GM18526 (cell line): ENCODE data around the gene DENND4B.
A peak's percentile ranks its signal among the peaks of the same experiment; 100 is the strongest.

Experiments
- POLR2A ChIP-seq: IDR thresholded peaks from 3 replicates; pipeline ENCODE4 v1.6.1; 2011; ENCODE audit not compliant: insufficient read length; ENCODE audit errors: extremely low read depth

The DENND4B gene

GRCh38 chr1:153957744-153958110 is 11.2 kb upstream of the DENND4B start:
- peak; percentile 45 for TF ChIP-seq POLR2A

DNA sequence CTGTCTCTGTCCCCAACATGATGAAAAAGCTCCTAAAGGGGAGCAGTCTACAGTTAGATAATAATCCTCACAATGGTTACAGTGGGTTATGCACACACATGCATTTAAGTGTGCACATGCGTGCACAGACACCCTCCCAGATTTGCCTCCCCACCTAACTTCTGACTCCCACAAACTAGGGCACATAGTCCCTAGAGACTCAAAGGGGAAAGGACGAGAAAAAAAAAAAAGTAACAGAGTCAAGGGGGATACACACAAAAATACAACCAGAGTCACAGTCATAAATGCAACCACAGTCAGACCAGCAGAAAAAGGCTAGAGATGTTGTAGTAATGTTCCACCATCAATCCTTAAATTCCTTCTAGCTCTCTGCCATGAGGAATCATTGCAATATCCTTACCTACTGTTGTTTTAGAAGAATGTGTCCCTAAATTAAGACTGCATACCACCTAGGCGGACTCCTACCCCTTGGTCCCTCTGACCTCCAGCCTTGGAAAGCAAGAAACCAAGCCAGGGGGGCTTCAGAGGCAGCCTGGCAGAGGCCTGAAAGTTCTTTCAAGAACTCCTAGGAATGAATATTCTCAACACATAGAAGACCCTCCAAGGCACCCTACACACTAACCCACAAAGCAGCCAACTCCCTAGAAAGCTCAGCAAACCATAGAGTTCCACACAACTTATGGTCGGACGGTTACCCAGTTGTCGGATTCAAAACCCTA is 10.6 kb upstream of the DENND4B start:
- TF ChIP-seq POLR2A, result no peak

- TF ChIP-seq POLR2A, result no peak
Measured at GRCh38 chr1:153954826-153955225, 8.3 kb upstream of the DENND4B start.

DNA sequence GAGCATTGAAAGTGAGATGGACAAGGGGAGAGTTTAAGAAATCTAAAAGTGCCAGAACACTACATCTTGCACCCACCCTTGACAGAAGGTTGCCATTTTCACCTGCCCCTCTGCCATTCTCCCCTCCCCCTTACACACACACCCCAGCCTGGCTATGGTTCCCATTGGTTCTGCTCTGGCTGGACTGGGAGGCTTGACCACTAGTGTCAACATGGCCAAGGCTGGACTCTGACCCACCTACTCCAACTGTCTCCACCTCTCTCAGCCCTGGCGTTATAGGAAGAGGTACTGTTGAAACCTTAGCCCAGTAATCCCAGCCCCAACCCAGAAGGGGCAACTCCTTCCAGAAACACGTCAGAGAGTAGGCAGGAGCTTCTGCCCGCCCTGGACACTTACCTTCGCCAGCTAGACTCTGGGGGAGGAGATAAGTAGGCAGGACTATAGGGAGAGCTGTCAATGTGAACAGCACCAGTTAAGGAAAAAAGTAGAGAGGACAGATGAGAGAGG is 7.4 kb upstream of the DENND4B start:
- TF ChIP-seq POLR2A, result no peak

- no peak for TF ChIP-seq POLR2A
Measured at GRCh38 chr1:153951801-153952200, 5.3 kb upstream of the DENND4B start.

DNA sequence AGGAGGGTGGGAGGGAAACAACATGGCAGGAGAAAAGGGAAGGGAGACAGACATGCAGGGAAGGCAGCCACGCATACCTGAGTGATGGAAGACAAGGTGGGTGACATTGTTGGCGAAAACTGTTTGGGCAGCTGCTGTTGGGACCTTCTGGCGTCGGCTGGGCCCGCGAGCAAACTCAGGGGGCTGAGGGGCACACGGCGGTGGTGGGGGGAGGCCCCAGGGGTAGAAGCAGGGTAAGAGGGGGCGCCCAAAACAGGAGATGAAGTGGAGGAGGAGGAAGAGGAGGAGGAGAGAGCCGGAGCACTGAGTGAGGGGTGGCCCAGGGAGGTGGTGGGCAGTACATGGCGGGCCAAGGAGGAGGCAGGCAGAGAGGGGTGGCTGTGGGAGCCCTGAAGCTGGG is 4.7 kb upstream of the DENND4B start:
- no peak for TF ChIP-seq POLR2A

DNA sequence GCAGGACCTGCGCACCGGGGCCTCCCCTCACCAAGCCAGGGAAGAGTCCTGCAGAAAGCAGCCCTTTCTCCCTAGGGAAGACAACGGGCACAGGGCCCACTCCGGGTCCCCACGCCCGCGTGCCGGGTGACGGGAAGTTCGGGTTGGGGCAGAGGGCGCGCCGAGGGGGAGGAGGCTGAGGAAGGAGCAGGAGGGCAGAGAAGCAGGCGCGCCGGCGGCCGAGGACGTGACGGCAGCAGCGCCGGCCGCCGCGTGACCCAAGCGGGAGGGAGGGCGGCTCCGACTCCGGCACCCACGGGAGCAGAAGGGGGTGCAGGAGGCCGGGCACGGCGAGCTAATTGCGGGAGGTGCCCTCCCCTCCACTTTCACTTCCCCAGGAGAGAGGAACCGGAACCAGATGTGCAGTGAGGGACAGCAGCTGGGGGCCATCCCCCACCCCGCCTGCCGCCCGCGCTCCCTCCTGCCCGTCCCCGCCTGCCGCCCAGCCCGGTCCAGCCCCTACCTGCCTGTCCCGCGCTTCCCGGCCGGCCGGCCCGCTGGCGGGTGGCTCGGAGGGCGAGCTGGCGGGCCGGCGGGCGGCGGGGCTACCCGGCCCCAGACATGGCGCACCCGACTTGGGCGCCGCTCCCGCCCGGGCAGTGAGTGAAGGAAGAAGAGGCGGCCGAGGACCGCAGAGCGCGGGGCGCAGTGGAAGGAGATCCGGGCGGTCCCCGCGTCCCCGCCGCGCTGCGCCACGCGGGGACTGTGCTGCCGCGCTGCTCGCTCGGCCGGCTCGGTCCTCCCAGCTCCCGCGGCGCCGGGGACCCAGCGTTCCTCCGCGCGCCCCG is 510 bp downstream of the DENND4B start:
- peak; percentile 57 for TF ChIP-seq POLR2A

- peak; percentile 63 for TF ChIP-seq POLR2A
Measured at GRCh38 chr1:153945131-153945794, 1.3 kb downstream of the DENND4B start.

DNA sequence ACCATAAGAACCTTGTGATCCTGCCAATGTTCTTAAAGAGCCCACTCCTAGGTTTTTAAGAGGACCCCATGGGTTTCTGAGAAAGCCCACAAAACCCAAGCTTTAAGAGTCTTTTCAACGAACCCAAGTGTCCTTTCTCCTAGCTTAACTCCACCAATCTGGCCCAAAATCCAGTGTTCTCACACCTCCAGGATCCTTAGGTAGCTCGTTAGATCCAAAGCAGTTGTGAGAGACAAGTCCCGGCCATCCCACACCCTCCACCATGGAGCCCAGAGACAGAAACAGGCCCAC is 1.7 kb downstream of the DENND4B start:
- TF ChIP-seq POLR2A, result no peak

GRCh38 chr1:153944005-153944826 is 2.3 kb downstream of the DENND4B start:
- no peak for TF ChIP-seq POLR2A

DNA sequence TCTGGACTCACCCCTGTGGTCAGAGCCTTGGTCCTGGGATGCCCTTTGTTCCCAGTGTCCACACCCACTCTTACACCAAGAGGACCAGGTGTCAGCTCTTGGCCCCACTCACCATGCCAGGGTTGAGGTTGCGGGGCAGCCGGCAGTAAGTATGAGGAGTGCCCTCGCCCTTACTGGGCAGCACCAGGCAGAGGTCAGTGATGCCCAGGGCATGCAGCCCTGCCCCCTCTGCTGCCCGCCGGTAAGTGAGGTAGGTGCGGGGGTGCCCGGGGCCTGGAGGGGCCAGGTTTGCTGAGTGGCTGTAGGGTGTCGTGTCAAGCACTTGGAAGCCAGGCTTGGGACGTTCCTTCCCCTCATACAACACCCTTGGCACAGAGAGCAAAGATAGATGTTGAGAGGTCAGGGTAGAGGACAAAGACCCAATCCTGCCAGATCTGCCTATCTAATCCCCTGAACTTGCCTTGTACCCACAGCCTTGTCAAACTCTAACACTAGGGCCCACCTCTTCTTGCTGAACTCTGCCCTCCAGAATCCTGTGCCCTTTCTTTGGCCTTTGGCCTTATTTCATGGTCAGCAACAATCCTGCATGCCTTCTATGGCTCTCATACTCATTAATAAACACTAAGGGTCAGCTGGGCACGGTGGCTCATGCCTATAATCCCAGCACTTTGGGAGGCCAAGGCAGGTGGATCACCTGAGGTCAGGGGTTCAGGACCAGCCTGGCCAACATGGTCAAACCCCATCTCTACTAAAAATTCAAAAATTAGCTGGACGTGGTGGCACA is 3.6 kb downstream of the DENND4B start:
- TF ChIP-seq POLR2A, result no peak

GRCh38 chr1:153941826-153942725 is 4.4 kb downstream of the DENND4B start:
- TF ChIP-seq POLR2A, result no peak

DNA sequence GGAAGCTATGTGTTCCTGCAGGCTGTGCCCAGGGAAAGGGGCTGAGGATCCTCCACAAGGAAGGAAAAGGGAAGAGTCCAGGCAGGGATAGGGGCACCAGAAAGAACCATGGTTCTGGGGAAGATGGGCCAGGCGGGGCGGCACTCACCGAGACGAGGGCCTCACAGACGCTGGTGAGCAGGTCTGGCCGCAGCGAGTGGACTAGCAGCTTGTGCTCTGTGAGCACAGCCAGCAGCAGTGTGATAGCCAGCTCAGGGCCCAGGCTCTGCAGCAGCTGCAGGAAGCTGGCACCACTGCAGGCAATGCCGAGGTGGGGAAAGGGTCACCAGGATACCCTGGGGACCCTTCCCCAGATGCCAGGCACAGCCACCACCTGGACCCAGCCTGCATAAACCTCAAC is 5.8 kb downstream of the DENND4B start:
- no peak for TF ChIP-seq POLR2A
